GM12874 (cell line): ENCODE data around the gene ANKRD44.

ENCODE experiments used
- CTCF ChIP-seq: IDR thresholded peaks from 2 replicates; pipeline ENCODE4 v1.5.1; 2011; ENCODE audit warnings: low read depth, mild to moderate bottlenecking, control low read depth, low read length, moderate library complexity; ENCODE audit not compliant: insufficient read depth

Gene ANKRD44

DNA sequence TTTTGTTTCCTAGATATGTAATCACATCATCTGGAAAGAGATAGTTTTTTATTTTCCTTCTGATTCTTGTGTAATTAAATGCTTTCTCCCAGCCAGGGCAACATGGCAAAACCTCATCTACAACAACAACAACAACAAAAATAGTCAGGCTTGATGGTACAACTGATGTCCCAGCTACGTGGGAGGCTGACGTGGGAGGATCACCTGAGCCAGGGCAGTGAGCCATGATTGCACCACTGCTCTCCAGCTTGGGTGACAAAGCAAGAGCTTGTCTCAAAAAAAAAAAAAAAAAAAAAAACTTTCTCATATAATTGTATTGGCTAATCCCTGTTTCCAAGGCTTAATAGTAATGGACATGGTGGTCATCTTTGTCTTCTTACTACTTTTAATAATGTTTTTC, 357.6 kb downstream of the ANKRD44 start:
- no peak for TF ChIP-seq CTCF

GRCh38 chr2:196951973-196952372, 358.6 kb downstream of the ANKRD44 start:
- no peak for TF ChIP-seq CTCF

DNA sequence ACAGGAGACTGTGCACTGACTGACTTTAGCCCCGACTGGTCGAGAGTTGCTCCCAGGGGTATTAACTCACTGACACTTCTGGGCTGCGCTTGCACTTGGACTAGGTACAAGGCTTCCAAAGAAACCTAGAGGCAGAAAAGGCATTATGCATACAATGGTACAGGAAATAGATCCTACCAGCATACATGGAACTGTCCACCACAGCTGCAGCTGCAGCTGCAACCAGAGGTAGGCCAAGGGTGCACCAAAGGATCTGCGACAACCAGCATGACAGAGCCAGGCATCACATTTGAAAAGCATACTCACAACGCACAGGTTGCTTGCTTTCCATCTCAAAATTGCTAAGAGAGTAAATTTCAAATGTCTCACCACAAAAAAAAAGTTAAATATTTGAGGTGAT, 361.5 kb downstream of the ANKRD44 start:
- no peak for TF ChIP-seq CTCF

DNA sequence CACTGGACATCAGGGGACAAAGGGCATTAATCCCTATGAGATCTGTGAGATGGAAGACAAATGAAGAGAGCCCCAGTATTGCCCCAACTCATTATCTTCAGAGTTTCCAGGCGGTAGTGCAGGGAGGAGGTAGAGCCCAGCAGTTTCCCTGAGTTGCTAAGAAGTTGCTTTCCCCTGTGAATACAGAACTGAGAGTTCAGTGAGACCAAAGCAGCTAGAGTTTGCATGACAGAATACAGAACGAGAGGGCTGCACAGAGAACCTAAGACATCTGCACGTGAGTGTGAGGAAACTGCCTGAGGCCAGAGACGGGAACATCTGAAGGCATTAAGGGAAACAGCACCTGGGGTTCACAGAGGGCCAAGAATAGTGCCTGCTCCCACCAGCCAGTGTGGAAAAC, 366.0 kb downstream of the ANKRD44 start:
- TF ChIP-seq CTCF = no peak

DNA sequence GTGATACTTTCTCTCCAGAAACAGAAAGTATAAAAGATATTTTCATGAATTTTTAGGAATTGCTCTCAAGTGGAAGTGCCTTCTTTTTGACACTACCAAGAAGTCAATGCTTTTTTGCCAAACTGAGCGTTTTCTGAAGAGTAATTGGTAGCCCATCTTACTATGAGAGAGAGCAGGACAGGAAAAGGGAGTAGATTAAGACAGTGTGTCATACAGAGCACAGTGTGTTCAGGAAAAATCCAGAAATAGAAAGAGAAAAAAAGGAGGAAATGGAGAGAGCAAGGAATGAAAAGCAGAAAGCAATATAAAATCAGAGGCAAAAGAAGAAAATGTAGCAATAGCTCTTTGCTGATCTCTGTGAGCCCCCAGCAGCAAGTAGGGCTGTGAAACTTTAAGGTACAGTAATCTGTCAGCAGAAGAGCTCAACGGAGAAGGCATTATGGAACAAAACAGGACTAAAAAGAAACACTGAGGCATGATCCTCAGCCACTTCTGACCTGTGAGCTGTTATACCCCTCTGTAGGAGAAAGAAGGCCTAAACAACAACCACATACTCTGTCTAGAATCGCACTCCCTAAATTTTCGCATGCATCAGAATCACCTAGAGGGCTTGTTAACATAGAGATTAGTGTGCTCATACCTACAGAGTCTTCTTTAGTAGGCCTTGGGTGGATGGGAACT, 369.0 kb downstream of the ANKRD44 start:
- TF ChIP-seq CTCF = no peak

- TF ChIP-seq CTCF = no peak
These were observed 371.2 kb downstream of the ANKRD44 start for GRCh38 chr2:196939371-196939770.
